ENCODE data around the gene ZC3H12C.

ZC3H12C gene

DNA sequence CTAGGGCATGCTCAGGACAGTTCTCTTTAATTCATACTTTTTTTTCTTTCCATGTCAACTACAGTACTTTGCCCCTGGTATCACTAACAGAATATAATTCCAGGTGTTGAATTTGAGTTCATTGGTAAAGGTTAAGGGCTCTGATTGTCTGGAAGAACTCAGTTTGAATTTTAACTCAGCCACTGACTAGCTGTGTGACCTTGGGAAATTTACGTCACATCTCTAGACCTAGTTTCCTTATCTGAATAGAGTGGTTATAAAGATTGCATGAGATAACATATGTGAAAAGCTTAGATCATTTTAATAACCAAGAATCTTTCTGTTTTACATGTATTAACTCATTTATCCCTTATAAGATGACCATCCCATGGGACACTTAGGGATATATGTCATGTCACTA, 15.8 kb upstream of the ZC3H12C start:
- no peak for DNase-seq

DNA sequence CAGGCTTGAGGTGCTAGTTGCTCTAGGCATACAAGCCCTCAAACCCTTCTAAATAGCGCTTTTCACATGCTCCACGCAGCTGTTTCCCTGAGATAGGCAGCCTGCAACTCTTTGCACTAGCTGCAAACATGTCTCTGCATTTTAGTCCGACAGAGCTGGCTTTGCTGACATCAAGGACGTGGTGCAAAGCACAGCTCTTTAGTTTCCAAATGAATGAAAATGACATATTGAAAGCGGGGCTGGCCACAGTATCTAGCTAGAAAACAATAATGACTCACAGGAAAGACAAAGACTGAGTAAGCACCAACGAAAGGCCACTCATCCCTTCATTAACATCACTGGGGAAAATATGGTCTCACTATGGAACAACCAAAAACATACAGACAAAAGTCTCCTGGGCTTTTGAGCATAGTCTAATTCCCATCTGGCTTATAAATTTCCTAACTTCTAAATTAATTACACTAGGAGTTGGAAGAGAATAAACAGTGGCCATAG, 15.3 kb upstream of the ZC3H12C start:
- no peak for DNase-seq

DNA sequence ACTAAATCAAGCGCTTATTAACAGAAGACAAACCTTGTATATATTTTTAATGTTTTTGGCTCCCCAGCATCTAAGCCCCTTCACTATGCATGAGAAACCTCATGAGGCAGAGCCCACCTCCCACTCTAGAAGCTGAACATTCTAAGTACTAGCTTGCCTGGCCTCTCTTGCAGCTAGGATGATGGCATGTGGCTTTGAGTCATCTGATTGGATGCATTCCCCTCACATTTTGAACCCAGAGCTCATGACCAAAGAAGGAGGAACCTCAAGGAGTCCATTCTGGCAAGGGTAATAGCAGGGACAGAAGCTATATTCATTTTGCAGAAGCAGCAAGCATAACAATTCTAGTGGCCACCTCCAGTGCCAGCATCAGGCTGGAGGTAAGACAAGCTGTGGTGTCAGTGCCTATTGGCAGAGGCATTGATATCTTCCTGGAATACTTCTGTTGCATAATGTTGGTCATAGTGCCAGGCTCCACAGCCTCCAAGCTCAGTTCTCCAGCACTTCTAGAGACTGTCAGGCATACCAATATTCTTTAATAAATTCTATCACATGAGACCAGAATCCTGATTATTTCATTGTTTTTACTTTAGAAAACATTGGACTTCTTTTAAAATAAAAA, 14.2 kb upstream of the ZC3H12C start:
- no peak for DNase-seq

- no peak for DNase-seq
Measured at GRCh38 chr11:110079726-110080125, 13.5 kb upstream of the ZC3H12C start.

DNA sequence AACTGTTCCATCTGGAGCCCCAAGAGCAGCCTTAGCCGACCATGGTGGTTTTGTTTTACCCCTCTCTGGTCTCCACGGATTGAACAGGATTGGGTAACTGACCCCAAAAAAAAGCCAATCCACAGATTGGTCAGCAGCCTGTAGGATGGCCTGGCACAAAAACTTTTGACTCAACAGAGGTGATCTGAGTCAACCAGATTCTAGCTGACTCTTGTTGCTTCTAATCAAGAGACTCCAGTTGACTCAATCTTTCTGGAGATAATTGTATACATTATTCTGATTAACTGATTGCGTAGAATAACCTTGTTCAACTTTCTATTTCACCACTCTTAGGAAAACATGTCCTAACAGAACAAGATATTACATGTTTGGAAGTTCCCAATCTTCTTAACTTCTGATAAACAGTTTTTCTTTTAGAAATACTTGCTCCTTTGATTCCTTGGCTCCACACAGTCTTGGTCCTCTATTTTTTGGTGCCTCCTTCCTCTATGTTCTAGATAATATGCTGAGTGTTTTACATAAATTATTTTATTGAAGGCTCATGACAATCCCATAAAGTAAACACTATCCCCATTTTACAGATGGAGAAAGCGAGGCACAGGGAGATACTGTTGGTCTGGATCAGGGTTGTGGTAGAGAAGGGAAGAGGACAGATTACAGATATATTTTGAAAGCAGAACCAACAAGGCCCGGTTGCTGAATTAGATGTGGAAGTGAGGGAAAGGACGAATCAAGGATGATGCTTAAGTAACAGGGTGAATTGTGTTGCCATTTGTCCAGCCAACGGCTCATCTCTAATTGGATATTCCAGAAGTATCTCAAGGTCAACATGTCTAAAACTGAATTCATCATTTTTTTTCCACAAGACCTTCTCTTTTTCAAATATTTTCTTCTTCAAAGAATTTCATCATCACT, 11.5 kb upstream of the ZC3H12C start:
- DNase-seq: no peak

DNA sequence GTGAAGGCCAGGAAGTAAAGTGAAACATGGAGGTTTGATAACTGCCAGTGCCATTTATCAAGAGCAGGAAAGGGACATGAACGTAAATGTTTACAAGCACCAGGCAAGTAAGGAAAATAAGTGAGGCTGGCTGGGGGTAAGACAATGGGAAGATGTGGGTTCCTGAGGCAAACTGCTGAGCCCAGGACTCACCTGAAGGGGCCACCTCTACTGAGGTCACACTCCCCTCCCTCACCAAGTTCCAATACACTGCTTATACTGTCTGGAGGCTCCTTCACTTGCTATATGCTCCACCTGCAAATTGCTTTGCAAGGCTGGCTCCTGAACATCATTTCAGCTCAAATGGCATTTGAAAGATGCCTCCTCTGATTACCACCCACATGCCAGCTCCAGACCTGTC, 10.3 kb upstream of the ZC3H12C start:
- DNase-seq: no peak

GRCh38 chr11:110085255-110085838, 7.8 kb upstream of the ZC3H12C start:
- DNase-seq: no peak

GRCh38 chr11:110086892-110087309, 6.3 kb upstream of the ZC3H12C start:
- no peak for DNase-seq

GRCh38 chr11:110087812-110088534, 5.2 kb upstream of the ZC3H12C start:
- no peak for DNase-seq

- DNase-seq: no peak
Measured at GRCh38 chr11:110088535-110089344, 4.5 kb upstream of the ZC3H12C start.

DNA sequence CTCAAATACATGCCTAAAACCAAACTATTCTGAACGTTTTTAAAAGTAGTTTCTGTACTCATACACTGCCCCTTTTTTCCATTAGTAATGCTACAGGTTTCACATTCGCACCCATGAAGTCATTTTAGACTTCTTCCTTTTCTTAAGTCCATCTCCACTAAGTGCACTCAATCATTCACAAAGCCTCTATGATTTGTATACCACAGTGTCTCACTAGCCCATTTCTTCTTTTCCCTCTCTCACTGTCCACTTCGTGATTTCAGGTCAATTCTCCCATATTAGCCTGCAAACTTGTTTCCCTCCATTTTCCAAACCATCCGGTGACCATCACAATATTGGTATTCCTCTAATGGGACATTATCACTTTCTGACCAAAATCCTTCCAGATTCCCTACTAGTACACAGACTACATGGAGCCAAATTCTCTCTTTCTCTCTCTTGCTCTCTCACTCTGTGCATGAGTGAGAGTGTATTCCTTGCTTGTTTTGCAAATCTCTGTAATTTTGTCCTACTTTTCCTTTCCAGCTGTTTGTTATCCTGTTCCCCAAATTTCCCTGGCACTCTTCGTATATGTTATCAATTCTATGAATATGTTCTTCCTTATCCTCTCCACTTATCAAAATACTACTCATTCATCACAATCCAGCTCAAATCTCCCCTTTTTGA, 3.4 kb upstream of the ZC3H12C start:
- no peak for DNase-seq

DNA sequence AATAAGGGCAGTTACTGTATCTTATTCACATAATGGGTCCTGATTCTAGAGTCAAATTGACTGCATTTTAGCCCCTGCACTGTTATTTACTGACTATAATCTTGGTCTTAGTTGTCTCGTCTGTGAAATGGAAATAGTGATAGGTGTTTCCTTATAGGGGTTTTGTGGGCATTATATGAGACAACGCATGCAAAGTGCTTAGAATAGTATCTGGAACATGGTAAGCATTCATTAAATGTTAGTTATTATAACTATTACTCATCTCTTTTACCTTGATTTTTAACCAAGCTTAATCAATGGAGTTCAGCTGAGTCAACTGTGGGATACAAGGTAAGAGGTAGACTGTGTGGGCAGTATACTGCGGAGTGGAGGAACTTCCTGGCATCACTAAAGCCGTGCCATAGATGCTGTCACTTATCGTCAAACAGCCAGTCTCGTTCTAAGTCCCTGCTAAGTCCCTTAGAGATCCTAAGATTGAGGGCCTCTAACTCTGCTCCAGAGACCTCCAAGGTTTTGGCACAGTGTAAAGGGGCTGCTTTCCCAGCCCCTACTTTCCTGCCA, 2.6 kb upstream of the ZC3H12C start:
- no peak for DNase-seq

- no peak for DNase-seq
Measured at GRCh38 chr11:110092111-110092514, 1.1 kb upstream of the ZC3H12C start.

GRCh38 chr11:110093407-110094297, 460 bp downstream of the ZC3H12C start:
- DNase-seq: peak; percentile 21

GRCh38 chr11:110094298-110095285, 1.4 kb downstream of the ZC3H12C start:
- no peak for DNase-seq

GRCh38 chr11:110095554-110095953, 2.4 kb downstream of the ZC3H12C start:
- peak; percentile 38 for DNase-seq

GRCh38 chr11:110096496-110096895, 3.3 kb downstream of the ZC3H12C start:
- no peak for DNase-seq

- DNase-seq: no peak
Measured at GRCh38 chr11:110097459-110098012, 4.3 kb downstream of the ZC3H12C start.

- no peak for DNase-seq
Measured at GRCh38 chr11:110098645-110099044, 5.5 kb downstream of the ZC3H12C start.

Measured in 8988T (cell line).